Measurements from ENCODE around the gene SEC14L2. TPM values are rescaled to one million over a fixed set of nuclear protein-coding genes. Genes with fewer than 3 reads are reported as not detected.

The SEC14L2 gene
- total RNA-seq, 1 experiment from 2014 or later: 8.2 TPM

DNA sequence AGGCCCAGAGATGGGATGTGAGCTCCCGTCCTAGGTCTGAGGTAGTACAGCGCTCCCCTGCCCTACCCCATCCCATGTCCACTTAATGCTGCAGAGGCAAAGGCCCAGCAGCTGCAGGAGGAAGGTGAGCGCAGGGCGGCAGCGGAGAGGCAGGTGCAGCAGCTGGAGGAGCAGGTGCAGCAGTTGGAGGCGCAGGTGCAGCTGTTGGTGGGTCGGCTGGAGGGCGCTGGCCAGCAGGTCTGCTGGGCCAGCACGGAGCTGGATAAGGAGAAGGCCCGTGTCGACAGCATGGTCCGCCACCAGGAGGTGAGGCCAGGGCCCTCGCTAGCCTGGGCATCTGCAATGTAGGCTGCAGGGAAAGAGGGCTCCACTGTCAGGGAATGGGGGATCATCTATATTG is 24.8 kb upstream of the SEC14L2 start:
- no peak overlapping the region for H3K27ac ChIP-seq (ENCODE audit: insufficient read length, low read depth, low read length)
- H3K9ac ChIP-seq (ENCODE audit: extremely low read depth, insufficient read length, low read length): no peak overlapping the region
- no peak overlapping the region for H2BK120ac ChIP-seq (ENCODE audit: low read depth, low read length, poor library complexity, severe bottlenecking)
- H3K23ac ChIP-seq (ENCODE audit: insufficient read length, low read depth, low read length): no peak overlapping the region
- Mint-ChIP-seq H3K27me3 (ENCODE audit: low read depth) (no peaks in the 10 kb centered on the region; the same call in none of the 2 replicates), H3K36me3 (ENCODE audit: insufficient read depth in 1 of 3, low read depth in 3 of 3) (peaks cover 0 to 5% (median 4%) of the 10 kb centered on the region in 3 experiments; a peak in 4 of 7 replicates), H3K27ac (peak overlapping the region in 1 of 3 experiments; percentile 38; a peak in 1 of 7 replicates), H3K4me3 (no peak overlapping the region), H3K4me1 (peaks cover 6% of the 10 kb centered on the region in 2 experiments; a peak in 1 of 4 replicates), H3K9me3 (no peaks in the 10 kb centered on the region)
- H3K4me1 ChIP-seq (ENCODE audit: insufficient read depth, low read length): no peaks in the 10 kb centered on the region
- H3K27me3 ChIP-seq (ENCODE audit: insufficient read depth, low read length): no peaks in the 10 kb centered on the region
- H3K56ac ChIP-seq (ENCODE audit: insufficient read length, low read depth, low read length): no peak overlapping the region
- H3T11ph ChIP-seq (ENCODE audit: low read length): no peak overlapping the region
- TF ChIP-seq, protein P1, sequence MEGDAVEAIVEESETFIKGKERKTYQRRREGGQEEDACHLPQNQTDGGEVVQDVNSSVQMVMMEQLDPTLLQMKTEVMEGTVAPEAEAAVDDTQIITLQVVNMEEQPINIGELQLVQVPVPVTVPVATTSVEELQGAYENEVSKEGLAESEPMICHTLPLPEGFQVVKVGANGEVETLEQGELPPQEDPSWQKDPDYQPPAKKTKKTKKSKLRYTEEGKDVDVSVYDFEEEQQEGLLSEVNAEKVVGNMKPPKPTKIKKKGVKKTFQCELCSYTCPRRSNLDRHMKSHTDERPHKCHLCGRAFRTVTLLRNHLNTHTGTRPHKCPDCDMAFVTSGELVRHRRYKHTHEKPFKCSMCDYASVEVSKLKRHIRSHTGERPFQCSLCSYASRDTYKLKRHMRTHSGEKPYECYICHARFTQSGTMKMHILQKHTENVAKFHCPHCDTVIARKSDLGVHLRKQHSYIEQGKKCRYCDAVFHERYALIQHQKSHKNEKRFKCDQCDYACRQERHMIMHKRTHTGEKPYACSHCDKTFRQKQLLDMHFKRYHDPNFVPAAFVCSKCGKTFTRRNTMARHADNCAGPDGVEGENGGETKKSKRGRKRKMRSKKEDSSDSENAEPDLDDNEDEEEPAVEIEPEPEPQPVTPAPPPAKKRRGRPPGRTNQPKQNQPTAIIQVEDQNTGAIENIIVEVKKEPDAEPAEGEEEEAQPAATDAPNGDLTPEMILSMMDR (conservative IDR thresholded peaks at IDR 0.05): no peak
- H3K4me2 ChIP-seq (ENCODE audit: insufficient read depth, insufficient read length, low read length): no peak overlapping the region
- WGBS (ENCODE audit: extremely low coverage, insufficient read length, low lambda C conversion rate): no CpG with 5 or more reads among the region's 13 CpGs
- H2AK5ac ChIP-seq (ENCODE audit: insufficient read length, low read length): no peak overlapping the region
- no peak overlapping the region for H4K91ac ChIP-seq (ENCODE audit: insufficient read length, low read depth, low read length)
- no peaks in the 10 kb centered on the region for H3K79me1 ChIP-seq (ENCODE audit: insufficient read depth, low read depth, low read length, poor library complexity, severe bottlenecking)
- no peak overlapping the region for H2BK20ac ChIP-seq (ENCODE audit: low read depth, low read length, poor library complexity, severe bottlenecking)
- no peaks in the 10 kb centered on the region for H3K23me2 ChIP-seq (ENCODE audit: insufficient read length, low read depth, low read length, poor library complexity, severe bottlenecking)
- no peak overlapping the region for H4K5ac ChIP-seq (ENCODE audit: insufficient read length, low read depth, low read length)
- H2AFZ ChIP-seq (ENCODE audit: low read length): no peak overlapping the region
- no peak overlapping the region for H2BK15ac ChIP-seq (ENCODE audit: low read depth, low read length)
- H4K20me1 ChIP-seq (ENCODE audit: control insufficient read depth, insufficient read depth, insufficient read length): no peaks in the 10 kb centered on the region
- H2BK5ac ChIP-seq (ENCODE audit: insufficient read length, low read length): no peak overlapping the region
- no peak overlapping the region for H3K4ac ChIP-seq (ENCODE audit: low read depth, low read length)
- H3K9me3 ChIP-seq (ENCODE audit: control insufficient read depth, low read depth, low read length): no peaks in the 10 kb centered on the region
- no peaks in the 10 kb centered on the region for H3K79me2 ChIP-seq (ENCODE audit: insufficient read depth, low read length)
- no peak overlapping the region for H3K18ac ChIP-seq (ENCODE audit: insufficient read length, low read depth, low read length)
- peak; percentile 49 for DNase-seq
- H2BK12ac ChIP-seq (ENCODE audit: insufficient read length, low read depth, low read length): no peak overlapping the region
- H3K14ac ChIP-seq (ENCODE audit: insufficient read depth, low read length): peak overlapping the region; percentile 24; the same call in 1 of the 2 replicates
- no peak overlapping the region for H4K8ac ChIP-seq (replicated peaks; ENCODE audit: insufficient read length, low read depth, low read length)
